OCI-LY7 (cell line): Measurements from ENCODE around the gene MAN1C1. TPM values are rescaled to one million over a fixed set of nuclear protein-coding genes. Genes with fewer than 3 reads are reported as not detected.
A peak's percentile ranks its signal among the peaks of the same experiment; 100 is the strongest.
"Not testable (repeated sequence)": the region's sequence is repeated elsewhere in the genome, so short reads cannot be mapped to it uniquely, and the experiment has no call there.

Source experiments
- BruUV-seq: library from RNA; stranded (reverse); fragments of 400-500 nt; replicated peaks from 2 replicates; lab custom pipeline; 2021; lab: Mats Ljungman, UMichigan
- CTCF ChIA-PET: fragments of 300-600 bp; sonication (Branson Sonifier 250); formaldehyde crosslinking; loops from one replicate; lab custom pipeline; 2022; ENCODE audit warnings: antibody characterized with exemption; ENCODE audit not compliant: unreplicated experiment; lab: Charles Lee
- POLR2A ChIA-PET: fragments of 300-600 bp; sonication (Branson Sonifier 250); formaldehyde crosslinking; loops from one replicate; lab custom pipeline; 2022; ENCODE audit warnings: antibody characterized with exemption; lab: Charles Lee
- DNase-seq: peaks from one replicate; pipeline ENCODE4 v3.0.0-alpha.2; 2015; ENCODE audit warnings: low spot score
- H2AFZ ChIP-seq: fragments of 200-600 bp; sonication (generic), shearing (Covaris generic); 2 replicates; pipeline ENCODE4 v1.6.1; 2014; ENCODE audit warnings: mild to moderate bottlenecking, antibody characterized with exemption, low read length, moderate library complexity
- H3K27ac ChIP-seq: fragments of 200-600 bp; sonication (generic); 2 replicates; pipeline ENCODE4 v1.5.1; 2014; ENCODE audit warnings: mixed run types, low read depth, mild to moderate bottlenecking, moderate library complexity, low read length, inconsistent platforms; ENCODE audit not compliant: poor library complexity, severe bottlenecking
- H3K36me3 ChIP-seq: fragments of 200-600 bp; sonication (generic); 2 replicates; pipeline ENCODE4 v1.6.1; 2014; ENCODE audit warnings: mild to moderate bottlenecking, antibody characterized with exemption, low read length, moderate library complexity, mixed read lengths; ENCODE audit not compliant: insufficient read depth
- H3K4me1 ChIP-seq: fragments of 200-600 bp; sonication (generic); 2 replicates; pipeline ENCODE4 v1.5.1; 2014; ENCODE audit warnings: mild to moderate bottlenecking, low read length; ENCODE audit not compliant: insufficient read depth, poor library complexity, severe bottlenecking
- H3K4me2 ChIP-seq: fragments of 200-600 bp; sonication (generic); 2 replicates; pipeline ENCODE4 v1.6.1; 2014; ENCODE audit warnings: mild to moderate bottlenecking, low read length
- H3K4me3 ChIP-seq: fragments of 200-600 bp; sonication (generic); 2 replicates; pipeline ENCODE4 v1.5.1; 2014; ENCODE audit warnings: mild to moderate bottlenecking, low read depth, low read length; ENCODE audit not compliant: poor library complexity, severe bottlenecking
- H3K79me2 ChIP-seq: fragments of 200-600 bp; sonication (generic); 2 replicates; pipeline ENCODE4 v1.6.1; 2016; ENCODE audit warnings: low read depth, mild to moderate bottlenecking, low read length, moderate library complexity, mixed read lengths; ENCODE audit not compliant: insufficient read depth
- H3K9me2 ChIP-seq: fragments of 200-600 bp; sonication (generic); 2 replicates; pipeline ENCODE4 v1.6.1; 2016; ENCODE audit warnings: mild to moderate bottlenecking, low read length, mixed read lengths; ENCODE audit not compliant: insufficient read depth
- H3K9me3 ChIP-seq: fragments of 200-600 bp; sonication (generic); 2 replicates; pipeline ENCODE4 v1.6.1; 2014; ENCODE audit warnings: mild to moderate bottlenecking, mixed run types, low read length, mixed read lengths
- H4K20me1 ChIP-seq: fragments of 200-600 bp; sonication (generic); 2 replicates; pipeline ENCODE4 v1.6.1; 2014; ENCODE audit warnings: mild to moderate bottlenecking, antibody characterized with exemption, low read length, moderate library complexity, mixed read lengths; ENCODE audit not compliant: insufficient read depth
- CTCF ChIP-seq: fragments of 200-600 bp; sonication (generic); conservative IDR thresholded peaks from 2 replicates; pipeline ENCODE4 v1.5.1; 2014; ENCODE audit warnings: mild to moderate bottlenecking, antibody characterized with exemption, low read length, moderate library complexity, mixed read lengths
- EZH2phosphoT487 ChIP-seq: fragments of 200-600 bp; sonication (generic); IDR thresholded peaks from 2 replicates; pipeline ENCODE4 v1.6.1; 2018; ENCODE audit warnings: low read depth, borderline replicate concordance, mild to moderate bottlenecking, mixed run types, antibody characterized with exemption, low read length, moderate library complexity, mixed read lengths
- intact Hi-C: fragments of 100-400 bp; cut with micrococcal nuclease; formaldehyde crosslinking; loops from one replicate; pipeline ENCODE4 v1.10.0; 2022; ENCODE audit not compliant: unreplicated experiment
- total RNA-seq, 2 experiments: library from RNA; depleted of rRNA in 1 of 2; stranded (reverse); fragments of >200 nt in 1 of 2; shearing (Covaris generic) in 1 of 2; gene quantifications; 2 replicates each; pipeline ENCODE4 v1.2.3, GENCODE V29; 2014 to 2022

Gene MAN1C1
- total RNA-seq, 2 experiments from 2014 or later, result 3.0 to 4.9 TPM

GRCh38 chr1:25590096-25590824, 26.3 kb upstream of the MAN1C1 start:
- no peak for DNase-seq
- intact Hi-C loops, result no loop called here
- no peak overlapping the region for H3K4me3 ChIP-seq
- H4K20me1 ChIP-seq, result no peaks in the 10 kb centered on the region
- H3K9me3 ChIP-seq, result no peaks in the 10 kb centered on the region
- H3K79me2 ChIP-seq, result no peaks in the 10 kb centered on the region
- H3K36me3 ChIP-seq, result no peaks in the 10 kb centered on the region
- H3K9me2 ChIP-seq, result no peaks in the 10 kb centered on the region
- H3K4me1 ChIP-seq, result peaks cover 54% of the 10 kb centered on the region
- peak overlapping the region; percentile 9 for H3K27ac ChIP-seq
- peak overlapping the region; percentile 24; the same call in 1 of the 2 replicates for H3K4me2 ChIP-seq
- H2AFZ ChIP-seq, result 0 out of 2 replicates have a peak overlapping the region, but pooled peaks have one; percentile 31
- no TSS peak for BruUV-seq
- ChIA-PET POLR2A (interaction anchor here (0.7 kb wide), 1 partner anchor 164 kb away, joined by 3 read pairs; no protein-coding TSS in a partner anchor), CTCF (interaction anchor here (0.6 kb wide), 1 partner anchor 19 kb away, joined by 3 read pairs; no protein-coding TSS in a partner anchor)
- TF ChIP-seq CTCF (peak; percentile 30; the same call in 1 of the 2 replicates), EZH2phosphoT487 (no peak)

GRCh38 chr1:25593861-25594260, 22.7 kb upstream of the MAN1C1 start:
- H3K79me2 ChIP-seq, result no peaks in the 10 kb centered on the region
- ChIA-PET POLR2A (no interaction called here), CTCF (interaction anchor here (1.1 kb wide), 1 partner anchor 216 kb away, joined by 4 read pairs; no protein-coding TSS in a partner anchor)
- no peak for TF ChIP-seq EZH2phosphoT487
- no peak for TF ChIP-seq CTCF
- no peaks in the 10 kb centered on the region; the same call in 1 of the 2 replicates for H3K36me3 ChIP-seq
- no peak overlapping the region for H3K27ac ChIP-seq
- intact Hi-C loops, result no loop called here
- H4K20me1 ChIP-seq, result no peaks in the 10 kb centered on the region
- no peaks in the 10 kb centered on the region for H3K9me2 ChIP-seq
- H3K4me3 ChIP-seq, result no peak overlapping the region
- H3K4me2 ChIP-seq, result no peak overlapping the region
- no peak for DNase-seq
- peaks cover 19% of the 10 kb centered on the region for H3K4me1 ChIP-seq
- H2AFZ ChIP-seq, result no peak overlapping the region
- H3K9me3 ChIP-seq, result no peaks in the 10 kb centered on the region
- no TSS peak for BruUV-seq

GRCh38 chr1:25594971-25595370, 21.6 kb upstream of the MAN1C1 start:
- no TSS peak for BruUV-seq
- TF ChIP-seq CTCF (no peak), EZH2phosphoT487 (no peak)
- Histone ChIP-seq H3K4me1 (peaks cover 16% of the 10 kb centered on the region), H2AFZ (no peak overlapping the region), H3K79me2 (no peaks in the 10 kb centered on the region), H3K36me3 (no peaks in the 10 kb centered on the region; the same call in 1 of the 2 replicates), H3K9me2 (no peaks in the 10 kb centered on the region), H3K9me3 (0 out of 2 replicates have a peak, but pooled peaks cover 5% of the 10 kb centered on the region), H3K4me2 (no peak overlapping the region), H3K27ac (no peak overlapping the region), H4K20me1 (no peaks in the 10 kb centered on the region), H3K4me3 (no peak overlapping the region)
- POLR2A ChIA-PET, result no interaction called here
- intact Hi-C loops, result no loop called here
- DNase-seq, result no peak
- CTCF ChIA-PET, result interaction anchor here (0.7 kb wide), 1 partner anchor 12 kb away, joined by 3 read pairs; no protein-coding TSS in a partner anchor

GRCh38 chr1:25596641-25597040, 19.9 kb upstream of the MAN1C1 start:
- DNase-seq, H3K4me3 ChIP-seq, H3K9me2 ChIP-seq, H4K20me1 ChIP-seq, H3K79me2 ChIP-seq, H3K27ac ChIP-seq, H3K4me2 ChIP-seq, H3K36me3 ChIP-seq, H2AFZ ChIP-seq, CTCF ChIA-PET, intact Hi-C loops, H3K9me3 ChIP-seq, BruUV-seq: not testable (repeated sequence)
- peaks cover 21% of the 10 kb centered on the region for H3K4me1 ChIP-seq
- POLR2A ChIA-PET, result interaction anchor here (2.3 kb wide), 1 partner anchor 13 kb away, joined by 11 read pairs; no protein-coding TSS in a partner anchor
